Fibroblast of skin of abdomen (primary cell): Measurements from ENCODE around the gene ITGA2.

Experiments used
- DNase-seq: peaks from one replicate; pipeline ENCODE4 v3.0.0-alpha.2; 2013

ITGA2 gene

DNA sequence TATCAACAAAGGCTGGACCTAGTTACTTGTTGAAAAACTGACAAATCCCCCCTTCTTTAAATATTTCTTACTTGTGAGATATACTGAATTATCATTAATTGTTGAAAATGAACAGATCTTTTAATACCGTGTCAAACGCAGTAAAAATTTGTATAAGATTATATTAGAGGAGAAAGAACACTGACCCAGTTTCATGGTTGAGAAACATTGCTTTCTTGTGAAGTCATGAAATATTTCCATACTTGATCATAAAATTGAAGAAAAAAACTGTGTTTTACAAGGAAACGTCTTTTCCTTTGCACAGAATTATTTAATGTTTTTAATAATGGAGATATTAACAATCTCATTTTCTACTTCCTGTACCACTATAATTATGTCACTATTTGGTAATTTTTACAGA is 74.6 kb downstream of the ITGA2 start:
- no peak for DNase-seq

DNA sequence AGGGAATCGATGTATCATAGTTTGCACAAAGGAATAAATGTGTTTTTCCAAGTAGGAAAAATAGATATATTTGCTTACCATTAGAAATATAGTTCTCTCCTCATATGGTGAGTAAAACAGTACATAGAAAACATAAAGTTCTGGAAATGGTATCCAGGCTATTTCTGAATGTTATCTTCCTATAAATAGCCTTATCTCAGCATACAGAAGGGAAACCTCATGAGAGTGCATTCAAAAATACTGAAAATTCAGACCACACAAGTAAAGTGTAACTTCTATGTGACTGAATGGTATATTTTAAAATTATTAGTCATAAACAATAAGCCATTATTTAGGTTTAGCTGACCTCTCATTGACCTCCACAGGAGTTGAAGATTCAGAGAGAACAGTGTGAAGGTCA is 76.9 kb downstream of the ITGA2 start:
- no peak for DNase-seq

DNA sequence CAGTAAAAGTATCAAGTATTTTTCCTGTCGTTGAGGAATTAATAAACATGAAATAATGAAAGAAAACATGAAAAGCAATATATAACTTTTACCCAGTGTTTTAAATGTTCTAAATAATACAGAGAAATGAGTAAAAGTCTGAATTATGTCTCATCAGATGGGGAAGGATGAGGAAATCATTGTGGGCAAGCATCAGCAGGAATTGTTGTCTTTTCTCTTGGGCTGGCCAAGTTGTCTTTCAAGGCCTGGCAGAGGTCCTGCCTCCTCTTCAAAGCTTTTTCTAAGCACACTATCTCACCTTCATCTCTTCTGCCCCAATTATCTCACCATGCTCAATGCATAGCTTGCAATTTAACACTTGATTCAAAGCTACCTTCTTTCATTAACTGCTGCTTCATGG is 78.5 kb downstream of the ITGA2 start:
- no peak for DNase-seq

DNA sequence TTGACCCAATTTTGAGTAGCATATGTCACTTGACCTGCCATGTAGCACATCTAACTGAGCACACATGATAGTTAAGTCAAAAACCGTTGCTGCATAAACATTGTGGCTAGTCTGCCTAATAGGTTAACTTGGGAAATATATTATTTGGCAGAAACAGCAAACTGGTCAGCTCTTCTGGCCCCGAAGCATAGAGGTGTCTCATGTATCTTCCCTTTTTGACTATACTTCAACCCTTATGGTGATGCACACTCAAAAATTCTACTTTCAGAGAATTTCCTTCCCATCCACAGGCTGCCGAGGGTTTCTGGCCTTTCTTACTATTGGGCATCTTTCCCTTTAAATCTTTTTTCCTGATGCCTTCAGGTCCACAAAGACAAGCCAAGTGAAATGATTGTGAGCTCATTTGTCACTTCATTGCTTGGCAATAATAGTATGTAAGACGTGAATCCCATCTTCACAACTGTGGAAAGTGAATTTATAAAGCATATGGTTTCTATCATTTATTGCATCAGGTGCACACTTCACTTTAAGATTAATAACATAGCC is 79.2 kb downstream of the ITGA2 start:
- no peak for DNase-seq

DNA sequence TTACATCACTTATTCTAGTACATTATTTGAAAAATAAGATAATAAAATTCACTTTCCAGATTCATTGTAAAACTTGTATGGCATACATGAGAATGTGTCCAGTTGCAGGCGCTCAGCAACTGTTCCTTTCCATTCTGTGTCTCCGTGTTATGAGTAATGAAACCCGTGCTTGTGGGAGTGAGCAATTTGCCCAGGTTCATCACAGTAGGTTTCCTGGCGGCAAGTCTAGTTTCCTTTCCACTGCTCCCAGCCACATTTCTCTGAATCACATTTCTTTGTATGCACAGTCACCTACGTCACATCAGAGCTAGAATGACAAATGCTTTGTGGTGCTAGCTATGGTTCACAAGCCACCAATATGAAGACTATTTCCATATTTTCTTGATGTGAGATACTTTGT is 80.5 kb downstream of the ITGA2 start:
- DNase-seq = peak; percentile 67

DNA sequence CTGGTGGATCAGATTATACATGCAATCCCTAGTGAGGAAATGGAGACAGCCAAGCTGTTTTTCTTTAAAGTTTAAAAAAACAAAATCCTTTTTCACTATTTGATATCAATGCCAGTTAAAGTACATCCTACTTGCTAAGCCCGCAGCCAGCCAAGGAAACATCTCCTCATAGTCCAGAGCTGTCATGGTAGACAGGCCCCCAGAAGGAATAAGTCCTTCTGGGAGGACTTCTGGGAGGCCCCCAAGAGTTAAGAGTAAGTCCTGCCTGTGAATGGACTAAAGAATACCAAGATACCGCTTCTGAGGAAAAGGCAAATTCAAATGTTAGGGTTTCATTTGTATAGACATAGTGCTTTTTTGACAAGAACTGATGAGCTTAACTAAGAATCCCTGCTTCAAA is 82.1 kb downstream of the ITGA2 start:
- DNase-seq = no peak

DNA sequence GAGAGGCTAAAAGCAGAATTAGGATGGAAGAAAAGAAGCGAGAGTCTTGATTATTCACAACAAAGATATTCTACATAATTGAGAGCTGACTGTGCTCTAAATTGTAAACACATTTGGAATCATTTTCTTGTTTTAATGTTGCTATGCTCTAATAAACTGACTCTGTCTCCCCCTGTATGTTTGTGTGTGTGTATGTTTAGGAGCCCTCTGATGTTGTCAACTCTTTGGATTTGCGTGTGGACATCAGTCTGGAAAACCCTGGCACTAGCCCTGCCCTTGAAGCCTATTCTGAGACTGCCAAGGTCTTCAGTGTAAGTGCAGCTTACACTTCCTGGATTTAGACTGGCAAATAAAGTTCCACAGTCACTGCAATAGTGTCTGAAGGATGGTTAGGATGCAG is 82.6 kb downstream of the ITGA2 start:
- peak; percentile 74 for DNase-seq

DNA sequence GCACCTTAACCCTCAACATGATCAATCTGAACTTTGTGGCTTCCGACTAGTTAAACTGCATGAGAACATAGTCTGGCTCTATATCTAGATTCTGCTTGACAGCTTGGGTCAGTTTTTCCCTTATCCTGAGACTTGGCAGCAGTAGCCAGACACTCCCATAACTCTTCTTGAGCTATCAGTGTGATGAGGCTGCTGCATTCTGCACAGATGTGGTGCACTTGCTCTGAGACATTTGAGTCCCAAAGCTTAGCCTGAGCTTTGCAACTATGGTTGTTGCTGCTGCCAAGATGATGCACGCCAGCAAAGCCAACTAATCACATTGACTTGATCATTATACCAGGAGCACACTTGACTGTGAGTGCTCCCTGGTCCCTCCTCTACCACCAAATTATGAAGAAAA is 84.2 kb downstream of the ITGA2 start:
- DNase-seq = peak; percentile 28

DNA sequence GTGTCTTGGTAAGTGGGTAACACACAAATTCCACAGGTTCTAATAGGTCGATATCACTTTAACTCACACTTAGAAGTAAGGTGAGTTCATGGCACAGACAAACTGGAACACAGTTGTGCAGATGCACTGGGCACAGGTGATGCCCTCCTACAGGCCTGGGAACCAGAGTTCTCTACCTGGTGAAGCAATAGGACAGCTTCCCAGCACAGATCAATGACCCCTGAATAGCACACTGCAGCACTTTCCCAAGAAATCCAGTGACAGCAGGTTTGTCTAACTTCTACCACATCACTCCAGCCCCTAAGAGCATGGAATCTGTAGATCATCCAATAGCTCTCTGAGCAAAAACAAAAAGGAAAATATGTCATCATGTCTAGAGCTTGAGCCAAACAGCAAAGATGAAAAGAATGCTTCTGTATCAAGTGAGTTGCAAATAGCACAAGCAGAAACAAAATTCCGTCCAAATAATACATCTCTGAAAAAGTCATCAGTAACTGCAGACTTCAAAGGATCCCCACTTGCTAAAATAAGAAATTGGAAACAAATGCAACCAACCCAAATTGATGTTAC is 86.9 kb downstream of the ITGA2 start:
- no peak for DNase-seq

DNA sequence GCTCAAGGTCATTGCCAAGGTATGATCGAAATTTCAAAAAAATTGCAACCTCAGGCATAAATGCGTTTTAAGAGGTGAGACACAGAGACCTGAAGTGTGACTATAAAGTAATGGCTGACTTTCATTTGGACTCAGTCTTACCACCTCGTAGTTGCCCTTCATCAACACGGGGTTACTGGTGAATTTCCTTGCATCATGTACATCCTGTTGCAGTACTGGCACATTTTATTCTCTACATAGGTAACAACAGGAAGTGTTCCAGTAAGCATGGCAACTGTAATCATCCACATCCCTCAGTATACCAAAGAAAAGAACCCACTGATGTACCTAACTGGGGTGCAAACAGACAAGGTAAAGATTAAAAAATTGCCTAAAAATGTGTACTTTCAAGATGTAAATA is 91.1 kb downstream of the ITGA2 start:
- no peak for DNase-seq

DNA sequence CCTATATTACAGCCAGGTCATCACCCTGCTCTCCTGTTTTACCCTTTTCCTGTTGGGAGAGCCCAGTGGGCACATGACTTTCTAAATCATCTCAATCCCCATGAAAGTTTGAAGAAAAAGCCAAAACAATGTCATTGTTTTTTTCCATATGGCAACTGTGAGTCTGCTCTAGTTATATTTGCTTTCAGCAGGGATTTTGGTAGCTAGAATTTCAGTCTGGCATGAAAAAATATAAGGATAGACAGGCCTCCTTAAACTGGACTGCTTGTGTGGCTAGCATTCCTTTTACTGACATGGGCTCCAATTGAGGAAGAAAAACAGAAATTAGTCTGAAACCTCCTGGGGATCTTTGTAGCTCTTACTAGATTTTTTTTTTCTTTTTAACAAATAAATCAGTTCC is 94.8 kb downstream of the ITGA2 start:
- no peak for DNase-seq

DNA sequence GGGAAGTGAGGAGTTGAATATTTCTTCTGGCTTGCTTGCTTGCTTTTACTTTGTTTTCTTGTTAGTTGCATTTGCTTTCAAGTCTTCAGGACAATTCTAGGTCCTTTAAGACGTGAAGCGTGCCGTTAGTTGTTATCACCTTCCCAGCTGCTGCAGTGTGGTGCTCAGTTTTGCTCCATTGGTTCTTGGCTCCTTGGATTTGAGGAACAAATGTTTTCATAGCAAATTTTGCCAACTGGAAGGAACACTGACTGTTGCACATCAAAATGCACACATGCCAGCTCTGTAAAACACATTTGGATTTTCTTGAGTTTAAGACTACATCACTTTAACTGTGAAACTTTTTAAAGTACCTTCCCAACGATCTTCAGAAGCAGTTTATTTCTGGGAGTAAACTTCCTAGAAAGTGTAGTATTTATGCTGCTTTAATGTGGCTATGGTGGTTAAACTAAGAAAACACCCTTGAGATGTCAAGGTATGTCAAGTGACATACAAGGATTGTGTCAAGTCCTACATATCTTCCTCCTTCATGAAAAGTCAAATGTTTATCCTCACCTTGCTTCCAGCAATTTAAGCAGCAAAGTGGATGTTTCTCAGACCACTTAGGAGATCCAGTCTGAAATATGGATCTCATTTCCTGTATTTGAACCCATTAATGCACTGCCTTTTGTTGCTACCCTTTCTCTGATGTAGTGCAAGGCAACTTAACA is 95.5 kb downstream of the ITGA2 start:
- DNase-seq = no peak

DNA sequence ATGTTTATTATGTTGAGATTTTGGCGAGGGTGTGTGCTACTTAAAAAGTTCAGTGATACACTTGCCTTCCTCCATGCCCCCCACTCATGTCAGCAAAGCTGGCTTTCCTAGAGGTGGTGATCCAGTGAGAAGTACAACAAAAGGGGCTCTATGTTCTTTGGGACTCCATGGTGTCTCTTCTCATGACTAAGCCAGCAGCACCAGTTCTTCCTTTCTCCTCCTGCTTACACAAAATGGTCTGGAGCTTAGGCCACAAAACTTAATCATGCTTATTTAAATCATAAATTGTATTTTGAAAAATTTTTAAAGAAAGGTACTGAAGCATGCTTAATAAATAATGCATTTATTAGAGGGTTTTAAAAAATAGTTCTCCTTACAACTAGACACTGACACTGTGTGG is 98.0 kb downstream of the ITGA2 start:
- DNase-seq = no peak

DNA sequence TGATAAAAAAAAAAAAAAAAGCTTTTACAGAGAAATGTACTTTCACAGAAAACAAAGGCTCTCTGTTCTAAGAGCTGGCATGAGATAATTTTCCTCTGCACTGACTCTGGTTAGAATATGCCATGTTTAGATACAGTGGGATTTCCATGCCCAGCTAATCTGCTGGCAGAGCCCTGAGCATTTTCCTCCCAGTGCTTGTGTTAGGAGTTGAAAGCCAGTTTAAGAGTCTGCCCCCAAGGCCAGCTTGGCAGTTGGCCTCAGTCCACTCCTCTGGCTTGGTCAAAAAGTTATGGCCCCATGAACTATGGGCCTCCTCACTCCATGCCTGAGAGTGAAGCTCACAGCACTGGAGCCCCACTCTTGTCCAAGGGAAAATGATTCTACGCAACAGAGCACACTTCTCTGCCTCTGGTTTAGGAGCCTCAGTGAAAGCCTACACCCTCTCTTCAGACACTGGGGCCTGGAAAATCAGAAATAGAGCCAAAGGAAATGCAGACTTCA is 98.5 kb downstream of the ITGA2 start:
- DNase-seq = no peak

DNA sequence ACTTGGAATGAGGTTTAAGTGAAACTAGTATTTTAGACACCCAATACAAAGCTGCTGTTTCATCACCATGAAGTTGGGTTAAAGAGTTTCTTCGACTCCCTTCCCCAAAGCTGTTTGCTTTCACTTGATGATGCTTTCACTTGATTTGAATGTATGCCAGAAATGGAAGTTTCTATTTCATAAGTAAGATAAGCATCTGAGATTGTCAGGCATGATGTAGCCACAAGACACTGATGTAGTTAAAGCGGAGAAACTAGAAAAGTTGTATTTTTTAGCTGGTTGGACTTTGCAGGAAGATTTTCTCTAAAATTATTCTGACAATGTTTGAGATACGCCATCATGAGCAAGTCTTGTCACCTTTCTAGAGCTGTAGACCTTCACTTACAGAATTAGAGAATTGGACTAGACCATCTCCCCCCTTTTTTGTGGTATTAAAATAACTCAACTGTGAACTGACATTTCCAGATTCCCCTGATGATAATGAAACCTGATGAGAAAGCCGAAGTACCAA is 100.4 kb downstream of the ITGA2 start:
- no peak for DNase-seq

DNA sequence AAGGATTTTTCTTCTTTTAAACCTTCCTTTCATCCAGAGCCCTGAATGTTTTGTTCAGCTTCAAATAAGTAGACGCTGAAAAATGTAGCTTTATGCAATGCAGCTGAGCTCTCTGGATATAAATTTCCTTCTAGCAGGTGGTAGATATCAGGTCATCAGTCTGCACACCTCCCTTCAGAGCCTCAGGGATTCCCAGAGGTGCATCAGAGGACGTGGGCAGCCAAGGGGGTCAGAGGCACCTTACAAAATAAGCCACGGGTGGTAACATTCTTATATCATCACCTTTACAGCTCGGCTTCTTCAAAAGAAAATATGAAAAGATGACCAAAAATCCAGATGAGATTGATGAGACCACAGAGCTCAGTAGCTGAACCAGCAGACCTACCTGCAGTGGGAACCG is 101.1 kb downstream of the ITGA2 start:
- no peak for DNase-seq

DNA sequence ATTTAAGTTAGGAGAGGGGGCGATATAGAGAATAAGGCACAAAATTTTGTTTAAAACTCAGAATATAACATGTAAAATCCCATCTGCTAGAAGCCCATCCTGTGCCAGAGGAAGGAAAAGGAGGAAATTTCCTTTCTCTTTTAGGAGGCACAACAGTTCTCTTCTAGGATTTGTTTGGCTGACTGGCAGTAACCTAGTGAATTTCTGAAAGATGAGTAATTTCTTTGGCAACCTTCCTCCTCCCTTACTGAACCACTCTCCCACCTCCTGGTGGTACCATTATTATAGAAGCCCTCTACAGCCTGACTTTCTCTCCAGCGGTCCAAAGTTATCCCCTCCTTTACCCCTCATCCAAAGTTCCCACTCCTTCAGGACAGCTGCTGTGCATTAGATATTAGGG is 102.1 kb downstream of the ITGA2 start:
- peak; percentile 65 for DNase-seq

DNA sequence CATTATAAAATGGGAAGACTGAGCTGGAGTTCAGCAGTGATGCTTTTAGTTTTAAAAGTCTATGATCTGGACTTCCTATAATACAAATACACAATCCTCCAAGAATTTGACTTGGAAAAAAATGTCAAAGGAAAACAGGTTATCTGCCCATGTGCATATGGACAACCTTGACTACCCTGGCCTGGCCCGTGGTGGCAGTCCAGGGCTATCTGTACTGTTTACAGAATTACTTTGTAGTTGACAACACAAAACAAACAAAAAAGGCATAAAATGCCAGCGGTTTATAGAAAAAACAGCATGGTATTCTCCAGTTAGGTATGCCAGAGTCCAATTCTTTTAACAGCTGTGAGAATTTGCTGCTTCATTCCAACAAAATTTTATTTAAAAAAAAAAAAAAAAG is 103.1 kb downstream of the ITGA2 start:
- no peak for DNase-seq

DNA sequence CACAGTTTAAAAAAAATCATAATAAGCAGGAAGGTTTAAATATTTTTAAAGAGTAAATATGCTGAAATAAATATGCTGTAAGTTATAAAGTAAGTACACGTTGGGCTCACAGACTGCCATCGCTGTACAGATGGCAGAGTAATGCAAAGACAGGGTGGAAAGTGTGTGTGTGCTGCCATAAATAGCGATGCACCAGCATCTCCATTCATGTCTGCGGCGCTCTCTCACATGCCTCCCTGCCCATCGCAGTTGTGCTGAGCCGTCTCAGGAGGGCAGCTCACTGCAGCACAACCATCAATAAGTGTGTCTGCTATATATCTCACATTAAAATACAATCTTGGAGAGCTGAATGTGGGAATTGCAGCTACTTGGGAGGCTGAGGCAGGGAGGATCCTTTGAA is 106.1 kb downstream of the ITGA2 start:
- no peak for DNase-seq

DNA sequence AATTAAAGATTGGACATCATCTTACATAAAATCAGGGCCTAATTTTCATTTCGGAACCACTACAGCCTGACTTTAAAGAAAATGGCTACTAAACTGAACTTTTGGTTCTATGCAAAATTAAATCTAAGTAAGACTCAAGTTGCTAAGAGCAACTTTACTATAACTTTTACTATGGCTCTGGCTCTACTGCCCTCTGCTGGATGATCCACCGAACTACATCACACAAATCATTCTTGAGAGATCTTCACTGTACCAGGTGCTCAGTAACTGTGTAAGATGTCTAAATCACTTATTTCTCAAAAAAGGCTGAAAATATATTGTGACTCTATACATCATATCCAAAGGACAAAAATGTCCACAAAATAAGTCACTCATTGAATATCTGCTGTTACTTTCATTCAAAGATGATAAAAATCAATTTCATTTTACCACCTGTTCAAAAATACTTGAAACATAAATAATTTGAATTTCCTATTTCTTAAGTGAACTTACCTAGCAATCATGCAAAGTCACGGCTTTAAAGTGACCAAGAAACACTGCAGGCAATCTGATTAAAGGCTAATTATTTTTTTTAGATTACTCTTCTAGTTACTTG is 106.9 kb downstream of the ITGA2 start:
- DNase-seq = peak; percentile 47

DNA sequence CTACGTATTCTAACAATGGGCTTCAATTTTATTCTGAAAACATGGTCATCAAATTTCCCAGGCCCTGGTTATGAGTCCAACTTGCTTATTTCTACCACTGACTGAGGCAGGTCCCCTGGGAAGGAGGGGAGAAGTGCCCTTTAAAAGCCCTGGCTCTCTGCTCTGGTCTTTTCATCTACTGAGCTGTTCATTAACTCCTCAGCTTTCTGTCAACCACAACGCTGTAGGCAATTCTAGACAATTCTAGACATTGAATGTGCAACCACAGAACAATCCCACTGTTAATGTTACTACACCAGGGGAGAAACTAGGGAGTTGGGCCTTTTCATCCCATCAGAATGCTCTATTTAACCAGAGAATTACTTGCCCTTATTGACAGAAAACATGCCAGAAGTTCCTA is 110.4 kb downstream of the ITGA2 start:
- peak; percentile 7 for DNase-seq

DNA sequence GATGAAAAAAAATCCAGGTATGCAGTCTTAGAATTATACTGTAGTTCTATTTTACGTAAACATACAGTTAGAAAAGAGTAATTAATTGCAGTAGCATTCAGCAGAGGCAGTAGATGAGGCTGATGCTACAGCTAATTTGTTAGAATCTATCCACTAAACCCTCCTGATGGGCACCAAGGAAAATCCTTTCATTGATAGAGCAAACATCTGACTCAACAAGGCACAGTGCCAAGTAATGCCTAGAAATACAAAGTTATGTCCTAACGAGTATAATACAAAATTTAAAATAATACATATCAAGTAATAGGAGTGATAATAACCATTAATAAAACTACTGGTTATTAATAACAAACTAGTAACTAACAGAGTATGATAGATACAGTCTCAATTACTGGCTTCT is 111.5 kb downstream of the ITGA2 start:
- DNase-seq = no peak

DNA sequence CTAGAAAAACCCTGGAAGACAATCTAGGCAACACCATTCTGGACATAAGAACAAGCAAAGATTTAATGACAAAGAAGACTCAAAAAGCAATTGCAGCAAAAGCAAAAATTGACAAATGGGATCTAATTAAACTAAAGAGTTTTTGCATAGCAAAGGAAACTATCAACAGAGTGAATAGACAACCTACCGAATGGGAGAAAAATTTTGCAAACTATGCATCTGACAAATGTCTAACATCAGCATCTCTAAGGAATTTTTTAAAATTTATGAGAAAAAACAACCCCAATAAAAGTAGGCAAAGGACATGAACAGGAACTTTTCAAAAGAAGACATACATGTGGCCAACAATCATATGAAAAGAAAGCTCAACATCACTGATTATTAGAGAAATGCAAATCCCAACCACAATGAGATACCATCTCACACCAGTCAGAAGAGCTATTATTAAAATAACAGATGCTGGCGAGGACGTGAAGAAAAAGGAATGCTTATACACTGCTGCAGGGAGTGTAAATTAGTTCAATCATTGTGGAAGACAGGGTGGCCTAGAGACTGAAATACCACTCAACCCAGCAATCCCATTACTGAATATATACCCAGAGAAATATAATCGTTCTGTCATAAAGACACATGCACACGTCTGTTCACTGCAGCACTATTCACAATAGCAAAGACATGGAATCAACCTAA is 116.6 kb downstream of the ITGA2 start:
- DNase-seq = no peak
